CD14-positive monocyte (primary cell): ENCODE results near the gene GRID2. TPM values are rescaled to one million over a fixed set of nuclear protein-coding genes. Genes with fewer than 3 reads are reported as not detected.

Experiments used
- DNase-seq, 3 donors: peaks; one replicate each; pipeline ENCODE4 v3.0.0-alpha.2; 2011 to 2022
- H2AFZ ChIP-seq: 2 replicates; pipeline ENCODE4 v1.6.0; 2012; ENCODE audit warnings: mild to moderate bottlenecking, low read depth, low read length, inconsistent platforms; ENCODE audit not compliant: insufficient read depth, poor library complexity, severe bottlenecking
- H3K27ac ChIP-seq, 2 donors: 1 replicate in 1 of 2; 2 replicates in 1 of 2; pipeline ENCODE4 v1.5.1; 2012 to 2013; ENCODE audit warnings: low read length in 2 of 2, control low read depth in 1 of 2, inconsistent platforms in 1 of 2, low read depth in 1 of 2, mild to moderate bottlenecking in 1 of 2
- H3K27me3 ChIP-seq, 2 donors: one replicate each; pipeline versions ENCODE4 v1.6.0 to v1.6.1; 2011 to 2013; ENCODE audit warnings: low read length in 2 of 2; ENCODE audit not compliant: control insufficient read depth in 2 of 2, insufficient read depth in 2 of 2
- H3K36me3 ChIP-seq, 2 donors: replicated peaks in 1 of 2; 1 replicate in 1 of 2; 2 replicates in 1 of 2; pipeline versions ENCODE4 v1.5.1 to v1.6.1; 2012 to 2013; ENCODE audit warnings: low read length in 2 of 2, control low read depth in 1 of 2, inconsistent platforms in 1 of 2, mild to moderate bottlenecking in 1 of 2; ENCODE audit not compliant: insufficient read depth in 2 of 2, control insufficient read depth in 1 of 2
- H3K4me1 ChIP-seq, 2 donors: 1 replicate in 1 of 2; 2 replicates in 1 of 2; pipeline versions ENCODE4 v1.5.1 to v1.6.1; 2012 to 2013; ENCODE audit warnings: low read length in 2 of 2, control low read depth in 1 of 2, inconsistent platforms in 1 of 2, mild to moderate bottlenecking in 1 of 2, moderate library complexity in 1 of 2; ENCODE audit not compliant: insufficient read depth in 2 of 2, control insufficient read depth in 1 of 2
- H3K4me2 ChIP-seq: replicated peaks from 2 replicates; pipeline ENCODE3; 2012; ENCODE audit warnings: low read length, moderate library complexity, mild to moderate bottlenecking; ENCODE audit not compliant: poor library complexity, severe bottlenecking; ENCODE audit errors: extremely low read depth
- H3K4me3 ChIP-seq, 3 experiments: fragments of 200-600 bp in 1 of 3; sonication (generic) in 1 of 3; replicated peaks in 1 of 3; 1 replicate in 2 of 3; 2 replicates in 1 of 3; pipeline ENCODE4 v1.5.1; 2011 to 2013; ENCODE audit warnings: low read length in 3 of 3, mild to moderate bottlenecking in 3 of 3, control low read depth in 2 of 3, low read depth in 2 of 3, inconsistent platforms in 1 of 3, moderate library complexity in 1 of 3
- H3K79me2 ChIP-seq: 2 replicates; pipeline ENCODE4 v1.6.0; 2012; ENCODE audit warnings: mild to moderate bottlenecking, control low read depth, inconsistent platforms, low read length, moderate library complexity; ENCODE audit not compliant: insufficient read depth
- H3K9ac ChIP-seq: 2 replicates; pipeline ENCODE4 v1.6.0; 2017; ENCODE audit warnings: low read length, mild to moderate bottlenecking; ENCODE audit not compliant: insufficient read depth, poor library complexity, severe bottlenecking
- H3K9me3 ChIP-seq, 2 donors: replicated peaks in 1 of 2; 1 replicate in 1 of 2; 2 replicates in 1 of 2; pipeline versions ENCODE4 v1.5.1 to v1.6.1; 2012 to 2013; ENCODE audit warnings: low read length in 2 of 2, control low read depth in 1 of 2; ENCODE audit not compliant: control insufficient read depth in 1 of 2, insufficient read depth in 1 of 2
- H4K20me1 ChIP-seq: 2 replicates; pipeline ENCODE4 v1.6.0; 2012; ENCODE audit warnings: mild to moderate bottlenecking, low read length, control low read depth, moderate library complexity; ENCODE audit not compliant: insufficient read depth
- H3K27ac Mint-ChIP-seq, 7 donors: one replicate each; pipeline ENCODE4 v1.8.0; 2020; ENCODE audit warnings: mild to moderate bottlenecking in 7 of 7, mixed read lengths in 7 of 7, moderate library complexity in 6 of 7, inconsistent platforms in 2 of 7
- H3K27me3 Mint-ChIP-seq, 3 donors: one replicate each; pipeline ENCODE4 v1.8.0; 2021 to 2022; ENCODE audit warnings: low read depth in 3 of 3, mild to moderate bottlenecking in 3 of 3, mixed read lengths in 3 of 3, moderate library complexity in 3 of 3, inconsistent platforms in 1 of 3
- H3K36me3 Mint-ChIP-seq, 2 donors: one replicate each; pipeline ENCODE4 v1.8.0; 2020; ENCODE audit warnings: mixed read lengths in 2 of 2, inconsistent platforms in 1 of 2, mild to moderate bottlenecking in 1 of 2
- H3K4me1 Mint-ChIP-seq: one replicate; pipeline ENCODE4 v1.8.0; 2020; ENCODE audit warnings: mild to moderate bottlenecking, mixed read lengths
- H3K4me3 Mint-ChIP-seq, 2 donors: one replicate each; pipeline ENCODE4 v1.8.0; 2020; ENCODE audit warnings: mild to moderate bottlenecking in 2 of 2, mixed read lengths in 2 of 2, moderate library complexity in 1 of 2
- H3K9me3 Mint-ChIP-seq, 7 donors: one replicate each; pipeline ENCODE4 v1.8.0; 2020 to 2022; ENCODE audit warnings: mixed read lengths in 7 of 7, mild to moderate bottlenecking in 6 of 7, moderate library complexity in 6 of 7, inconsistent platforms in 2 of 7
- WGBS: methylation state at CpG from one replicate; pipeline ENCODE4 v1.1.5; 2013; ENCODE audit warnings: missing lambda C conversion rate; ENCODE audit not compliant: insufficient coverage; 5-methylcytosine and 5-hydroxymethylcytosine counted together
- intact Hi-C, 2 donors: fragments of 100-400 bp; cut with micrococcal nuclease; formaldehyde crosslinking; loops; one replicate each; pipeline versions ENCODE4 v1.15.0 to v1.15.1; 2023
- polyA minus RNA-seq: library from RNA; depleted of rRNA, polyadenylated mRNA; stranded (reverse); fragments of >200 nt; gene quantifications from 2 replicates; pipeline ENCODE4 v1.2.3, GENCODE V29; 2012
- polyA plus RNA-seq, 3 donors: library from polyadenylated mRNA; depleted of rRNA in 1 of 3; unstranded in 2 of 3; stranded (reverse) in 1 of 3; fragments of 300-500 nt in 2 of 3; fragments of >200 nt in 1 of 3; fragmentation: Illumina TruSeq in 2 of 3; gene quantifications; 1 replicate in 2 of 3; 2 replicates in 1 of 3; pipeline ENCODE4 v1.2.3, GENCODE V29; 2012 to 2021
- total RNA-seq, 12 experiments: library from RNA in 1 of 12; stranded (reverse) in 1 of 12; fragments of 120-200 nt in 1 of 12; gene quantifications; one replicate each; pipeline ENCODE4 v1.2.4 and lab custom pipeline; 2013 to 2026; ENCODE audit warnings: mixed read lengths in 6 of 12, inconsistent platforms in 1 of 12
- TF ChIP-seq, protein P1 (sequence below): fragments of 200-600 bp; IDR thresholded peaks from one replicate; pipeline ENCODE4 v1.8.0; 2022; ENCODE audit warnings: antibody characterized with exemption, mild to moderate bottlenecking

GRID2 gene
- total RNA-seq (2013) = not detected
- polyA plus RNA-seq (not detected), polyA minus RNA-seq (not detected in 2 replicates), total RNA-seq (lab: John Stamatoyannopoulos, UW) (0 to 3.8 (median 0.10) reads per million in 11 experiments)

DNA sequence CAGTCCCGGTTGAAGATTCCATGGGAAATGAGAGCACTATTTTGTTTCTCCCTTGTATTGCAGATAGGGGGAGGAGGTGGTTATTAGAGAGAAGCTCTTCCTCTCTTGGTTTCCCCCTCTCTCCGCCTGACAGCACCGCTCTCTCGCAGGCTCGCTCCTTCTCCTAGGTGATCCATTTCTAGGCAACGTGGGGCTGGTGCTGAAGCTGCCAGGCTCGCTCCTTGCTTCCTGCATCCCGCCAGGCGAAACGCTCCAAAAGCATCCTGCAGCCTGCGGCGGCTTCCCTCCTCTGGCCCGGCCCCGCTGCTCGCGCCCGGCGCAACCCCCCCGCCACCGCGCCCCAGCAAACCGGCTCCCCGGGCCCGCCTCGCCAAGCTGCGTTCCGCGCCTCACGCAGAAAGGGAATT is at the start of gene GRID2:
Gene GRID2 (plus strand): TSS at position 346 of the 407 bp plus-strand sequence.
- Histone ChIP-seq H3K27ac (no peak within 1 kb of the TSS), H3K27me3 (peaks cover 43 to 65% of the 10 kb centered on the region in 2 donors), H3K4me3 (no peak within 1 kb of the TSS), H3K79me2 (no peaks in the 10 kb centered on the region), H4K20me1 (no peaks in the 10 kb centered on the region), H3K36me3 (no peaks in the 10 kb centered on the region), H3K4me2 (no peak within 1 kb of the TSS), H3K9ac (no peak within 1 kb of the TSS), H3K9me3 (peaks cover 0 to 19% of the 10 kb centered on the region in 2 donors), H2AFZ (no peak within 1 kb of the TSS), H3K4me1 (no peaks in the 10 kb centered on the region)
- Mint-ChIP-seq H3K4me3 (peak within 1 kb of the TSS in 1 of 2 donors; percentile 78), H3K27ac (no peak within 1 kb of the TSS), H3K27me3 (peaks cover 44 to 60% (median 48%) of the 10 kb centered on the region in 3 donors), H3K4me1 (peaks cover 10% of the 10 kb centered on the region), H3K9me3 (peaks cover 0 to 10% (median 6%) of the 10 kb centered on the region in 7 donors), H3K36me3 (peaks cover 0 to 5% of the 10 kb centered on the region in 2 donors)
- intact Hi-C loops = no loop called here
- TF ChIP-seq, protein P1, sequence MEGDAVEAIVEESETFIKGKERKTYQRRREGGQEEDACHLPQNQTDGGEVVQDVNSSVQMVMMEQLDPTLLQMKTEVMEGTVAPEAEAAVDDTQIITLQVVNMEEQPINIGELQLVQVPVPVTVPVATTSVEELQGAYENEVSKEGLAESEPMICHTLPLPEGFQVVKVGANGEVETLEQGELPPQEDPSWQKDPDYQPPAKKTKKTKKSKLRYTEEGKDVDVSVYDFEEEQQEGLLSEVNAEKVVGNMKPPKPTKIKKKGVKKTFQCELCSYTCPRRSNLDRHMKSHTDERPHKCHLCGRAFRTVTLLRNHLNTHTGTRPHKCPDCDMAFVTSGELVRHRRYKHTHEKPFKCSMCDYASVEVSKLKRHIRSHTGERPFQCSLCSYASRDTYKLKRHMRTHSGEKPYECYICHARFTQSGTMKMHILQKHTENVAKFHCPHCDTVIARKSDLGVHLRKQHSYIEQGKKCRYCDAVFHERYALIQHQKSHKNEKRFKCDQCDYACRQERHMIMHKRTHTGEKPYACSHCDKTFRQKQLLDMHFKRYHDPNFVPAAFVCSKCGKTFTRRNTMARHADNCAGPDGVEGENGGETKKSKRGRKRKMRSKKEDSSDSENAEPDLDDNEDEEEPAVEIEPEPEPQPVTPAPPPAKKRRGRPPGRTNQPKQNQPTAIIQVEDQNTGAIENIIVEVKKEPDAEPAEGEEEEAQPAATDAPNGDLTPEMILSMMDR = no peak
- no peak for DNase-seq
- WGBS = under 1% methylated on average over 28 of the region's 29 CpGs

DNA sequence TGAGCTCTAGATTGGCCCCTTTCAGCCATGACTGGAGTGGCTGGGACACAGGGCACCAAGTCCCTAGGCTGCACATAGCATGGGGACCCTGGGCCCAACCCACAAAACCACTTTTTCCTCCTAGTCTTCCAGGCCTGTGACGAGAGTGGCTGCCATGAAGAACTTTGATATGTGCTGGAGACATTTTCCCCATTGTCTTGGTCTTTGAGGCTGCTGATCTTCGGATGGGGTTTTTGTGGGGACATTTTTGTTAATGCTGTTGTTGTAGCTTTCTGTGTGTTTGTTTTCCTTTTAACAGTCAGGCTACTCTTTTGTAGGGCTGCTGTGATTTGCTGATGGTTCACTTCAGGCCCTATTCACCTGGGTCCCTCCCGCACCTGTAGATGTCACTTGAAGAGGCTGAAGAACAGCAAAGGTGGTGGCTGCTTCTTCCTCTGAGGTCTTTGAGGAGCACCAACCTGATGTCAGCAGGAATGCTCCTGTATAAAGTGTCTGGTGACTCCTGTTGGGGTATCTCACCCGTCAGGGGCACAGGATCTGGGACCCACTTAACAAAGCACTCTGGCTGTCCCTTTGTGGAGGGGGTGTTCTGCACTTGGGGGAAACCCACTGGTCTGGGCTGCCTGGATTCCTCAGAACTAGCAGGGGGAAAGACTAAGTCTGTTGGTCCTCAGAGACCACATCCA is 49.6 kb upstream of the GRID2 start:
- Mint-ChIP-seq H3K27ac (no peak overlapping the region), H3K36me3 (no peaks in the 10 kb centered on the region), H3K27me3 (no peaks in the 10 kb centered on the region), H3K4me3 (no peak overlapping the region), H3K4me1 (no peaks in the 10 kb centered on the region), H3K9me3 (peaks cover 2 to 22% (median 13%) of the 10 kb centered on the region in 7 donors)
- Histone ChIP-seq H3K36me3 (no peaks in the 10 kb centered on the region), H4K20me1 (no peaks in the 10 kb centered on the region), H3K79me2 (no peaks in the 10 kb centered on the region), H3K4me3 (no peak overlapping the region), H3K4me1 (no peaks in the 10 kb centered on the region), H3K27me3 (no peaks in the 10 kb centered on the region), H2AFZ (no peak overlapping the region), H3K9ac (no peak overlapping the region), H3K4me2 (no peak overlapping the region), H3K27ac (no peak overlapping the region), H3K9me3 (peaks cover 28 to 34% of the 10 kb centered on the region in 2 donors)
- intact Hi-C loops = no loop called here
- 100% methylated on average over 2 of the region's 4 CpGs for WGBS
- TF ChIP-seq, protein P1 = no peak
- no peak for DNase-seq
